ENCODE measurements around the gene FBXL4. TPM values are rescaled to one million over a fixed set of nuclear protein-coding genes. Genes with fewer than 3 reads are reported as not detected.
A peak's percentile ranks its signal among the peaks of the same experiment; 100 is the strongest.

FBXL4 gene
- total and polyA plus RNA-seq, 4 donors: 3.5 to 35.0 (median 9.4) TPM

- 83 to 91% methylated on average over 1 of the region's 1 CpG for WGBS, 2 donors
These were observed 38.4 kb upstream of the FBXL4 start for GRCh38 chr6:98986071-98986615.

GRCh38 chr6:98985391-98985790, 37.6 kb upstream of the FBXL4 start:
- H3K4me1 ChIP-seq (ENCODE audit: control insufficient read depth in 5 of 5, insufficient read depth in 5 of 5, low read length in 5 of 5): peaks cover 0 to 12% (median 0%) of the 10 kb centered on the region in 5 donors
- no peaks in the 10 kb centered on the region for H3K36me3 ChIP-seq (ENCODE audit: control insufficient read depth in 4 of 4, insufficient read depth in 4 of 4, low read length in 4 of 4)
- DNase-seq: no peak
- H3K4me3 ChIP-seq: no peak overlapping the region
- 55 to 70% methylated on average over 1 of the region's 1 CpG for WGBS, 2 donors
- H3K9me3 ChIP-seq (ENCODE audit: control insufficient read depth in 4 of 4, insufficient read depth in 3 of 4, low read length in 3 of 4): no peaks in the 10 kb centered on the region
- no peak for TF ChIP-seq CTCF (IDR thresholded peaks at IDR 0.05; ENCODE audit: control extremely low read depth, extremely low read depth)
- no peak overlapping the region for H3K9ac ChIP-seq (ENCODE audit: insufficient read depth in 1 of 2, low read length in 2 of 2)
- H3K27me3 ChIP-seq (ENCODE audit: control insufficient read depth in 3 of 3, insufficient read depth in 3 of 3, low read length in 2 of 3): no peaks in the 10 kb centered on the region
- no peak for ATAC-seq (ENCODE audit: insufficient read depth, low FRiP score)
- H3K27ac ChIP-seq (ENCODE audit: low read depth in 1 of 2, low read length in 1 of 2): no peak overlapping the region

More at GRCh38 chr6:98986071-98986615, 38.4 kb upstream of the FBXL4 start:
- Histone ChIP-seq H3K27ac (ENCODE audit: low read depth in 1 of 2, low read length in 1 of 2) (no peak overlapping the region), H3K4me1 (ENCODE audit: control insufficient read depth in 5 of 5, insufficient read depth in 5 of 5, low read length in 5 of 5) (peaks cover 0 to 7% (median 0%) of the 10 kb centered on the region in 5 donors), H3K9ac (ENCODE audit: insufficient read depth in 1 of 2, low read length in 2 of 2) (no peak overlapping the region), H3K27me3 (ENCODE audit: control insufficient read depth in 3 of 3, insufficient read depth in 3 of 3, low read length in 2 of 3) (no peaks in the 10 kb centered on the region), H3K4me3 (no peak overlapping the region), H3K9me3 (ENCODE audit: control insufficient read depth in 4 of 4, insufficient read depth in 3 of 4, low read length in 3 of 4) (no peaks in the 10 kb centered on the region), H3K36me3 (ENCODE audit: control insufficient read depth in 4 of 4, insufficient read depth in 4 of 4, low read length in 4 of 4) (no peaks in the 10 kb centered on the region)
- no peak for TF ChIP-seq CTCF (IDR thresholded peaks at IDR 0.05; ENCODE audit: control extremely low read depth, extremely low read depth)
- no peak for DNase-seq
- ATAC-seq (ENCODE audit: insufficient read depth, low FRiP score): no peak

DNA sequence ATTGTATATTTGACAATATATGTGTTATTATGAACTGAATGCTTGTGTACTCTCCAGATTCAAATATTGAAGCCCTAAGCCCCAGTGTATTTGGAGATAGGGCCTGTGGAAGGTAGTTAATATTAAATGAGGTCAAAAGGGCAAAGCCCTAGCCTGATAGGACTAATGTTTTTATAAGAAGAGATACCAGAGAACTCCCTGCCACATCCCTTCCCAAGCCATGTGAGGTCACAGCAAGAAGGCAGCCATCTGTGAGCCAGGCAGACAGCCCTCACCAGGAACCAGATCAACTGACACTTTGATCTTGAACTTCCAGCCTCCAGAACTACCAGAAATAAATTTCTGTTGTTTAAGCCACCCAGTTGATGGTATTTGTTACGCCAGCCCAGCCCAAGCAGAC, 36.4 kb upstream of the FBXL4 start:
- Histone ChIP-seq H3K9ac (ENCODE audit: insufficient read depth in 1 of 2, low read length in 2 of 2) (no peak overlapping the region), H3K27ac (ENCODE audit: low read depth in 1 of 2, low read length in 1 of 2) (no peak overlapping the region), H3K27me3 (ENCODE audit: control insufficient read depth in 3 of 3, insufficient read depth in 3 of 3, low read length in 2 of 3) (no peaks in the 10 kb centered on the region), H3K4me3 (no peak overlapping the region), H3K9me3 (ENCODE audit: control insufficient read depth in 4 of 4, insufficient read depth in 3 of 4, low read length in 3 of 4) (no peaks in the 10 kb centered on the region), H3K36me3 (ENCODE audit: control insufficient read depth in 4 of 4, insufficient read depth in 4 of 4, low read length in 4 of 4) (no peaks in the 10 kb centered on the region), H3K4me1 (ENCODE audit: control insufficient read depth in 5 of 5, insufficient read depth in 5 of 5, low read length in 5 of 5) (peaks cover 0 to 16% (median 0%) of the 10 kb centered on the region in 5 donors)
- DNase-seq: no peak
- WGBS, 2 donors: 84 to 87% methylated on average over 1 of the region's 1 CpG
- no peak for ATAC-seq (ENCODE audit: insufficient read depth, low FRiP score)
- no peak for TF ChIP-seq CTCF (IDR thresholded peaks at IDR 0.05; ENCODE audit: control extremely low read depth, extremely low read depth)

DNA sequence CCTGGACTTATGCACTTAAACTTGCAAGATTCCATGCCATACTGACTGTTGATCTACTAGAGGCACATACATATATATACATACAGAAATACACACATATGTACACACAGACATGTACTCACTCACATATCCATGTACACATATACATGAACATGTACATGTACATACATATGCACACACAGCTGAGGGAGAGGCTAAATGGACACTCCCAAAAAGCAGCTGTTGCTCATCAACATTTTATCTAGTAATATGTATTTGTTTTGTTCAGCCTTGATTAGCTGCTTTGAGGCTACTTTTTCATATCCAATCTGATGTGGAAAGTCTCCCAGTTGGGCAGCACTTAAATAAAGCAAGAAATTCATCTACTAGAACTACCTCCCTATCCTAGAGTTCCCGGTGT, 33.7 kb upstream of the FBXL4 start:
- Histone ChIP-seq H3K9me3 (ENCODE audit: control insufficient read depth in 4 of 4, insufficient read depth in 3 of 4, low read length in 3 of 4) (no peaks in the 10 kb centered on the region), H3K27me3 (ENCODE audit: control insufficient read depth in 3 of 3, insufficient read depth in 3 of 3, low read length in 2 of 3) (no peaks in the 10 kb centered on the region), H3K9ac (ENCODE audit: insufficient read depth in 1 of 2, low read length in 2 of 2) (no peak overlapping the region), H3K27ac (ENCODE audit: low read depth in 1 of 2, low read length in 1 of 2) (no peak overlapping the region), H3K4me1 (ENCODE audit: control insufficient read depth in 5 of 5, insufficient read depth in 5 of 5, low read length in 5 of 5) (peaks cover 0 to 16% (median 0%) of the 10 kb centered on the region in 5 donors), H3K4me3 (no peak overlapping the region), H3K36me3 (ENCODE audit: control insufficient read depth in 4 of 4, insufficient read depth in 4 of 4, low read length in 4 of 4) (no peaks in the 10 kb centered on the region)
- ATAC-seq (ENCODE audit: insufficient read depth, low FRiP score) (no peak), DNase-seq (peak in 2 of 3 donors; percentile 45 to 51)
- TF ChIP-seq CTCF (IDR thresholded peaks at IDR 0.05; ENCODE audit: control extremely low read depth, extremely low read depth): no peak
- WGBS, 2 donors: 88 to 89% methylated on average over 1 of the region's 1 CpG
